Stimulated activated CD8-positive, alpha-beta memory T cell treated with anti-CD3 and anti-CD28 coated beads, Interleukin-7, amount 100 ng/mL, for 48 hours (primary cell): ENCODE measurements around the gene NTRK1.

Experiments used
- DNase-seq, 2 donors: peaks; one replicate each; pipeline ENCODE4 v3.0.0-alpha.2; 2020; ENCODE audit warnings: low read depth in 1 of 2; ENCODE audit errors: extremely low read depth in 1 of 2

The NTRK1 gene

DNA sequence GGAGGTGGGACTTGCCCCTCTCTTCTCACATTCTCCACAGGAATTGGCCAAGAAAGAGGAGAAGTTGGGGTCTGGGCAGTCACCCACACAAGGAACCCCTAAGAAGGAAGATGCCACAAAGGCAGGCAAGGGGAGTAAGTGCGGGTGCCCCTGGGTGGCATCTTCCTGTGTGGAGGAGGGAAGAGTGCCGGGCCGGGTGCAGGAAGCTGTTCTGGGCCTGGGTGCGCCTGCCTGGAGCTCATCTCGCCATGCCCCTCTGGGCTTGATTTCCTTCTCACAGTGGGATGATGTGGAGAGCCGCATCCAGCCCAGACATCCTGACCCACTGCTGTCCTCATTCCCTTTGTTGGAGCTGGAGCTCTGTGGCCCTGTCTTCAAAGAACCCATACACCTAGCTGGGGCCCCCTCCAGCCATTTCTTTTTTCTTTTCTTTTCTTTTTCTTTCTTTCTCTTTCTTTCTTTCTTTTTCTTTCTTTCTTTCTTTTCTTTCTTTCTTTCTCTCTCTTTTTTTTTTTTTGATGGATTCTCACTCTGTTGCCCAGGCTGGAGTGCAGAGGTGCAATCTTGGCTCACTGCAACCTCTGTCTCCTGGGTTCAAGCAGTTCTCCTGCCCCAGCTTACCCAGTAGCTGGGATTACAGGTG lies 69.1 kb downstream of the NTRK1 start:
- no peak for DNase-seq

DNA sequence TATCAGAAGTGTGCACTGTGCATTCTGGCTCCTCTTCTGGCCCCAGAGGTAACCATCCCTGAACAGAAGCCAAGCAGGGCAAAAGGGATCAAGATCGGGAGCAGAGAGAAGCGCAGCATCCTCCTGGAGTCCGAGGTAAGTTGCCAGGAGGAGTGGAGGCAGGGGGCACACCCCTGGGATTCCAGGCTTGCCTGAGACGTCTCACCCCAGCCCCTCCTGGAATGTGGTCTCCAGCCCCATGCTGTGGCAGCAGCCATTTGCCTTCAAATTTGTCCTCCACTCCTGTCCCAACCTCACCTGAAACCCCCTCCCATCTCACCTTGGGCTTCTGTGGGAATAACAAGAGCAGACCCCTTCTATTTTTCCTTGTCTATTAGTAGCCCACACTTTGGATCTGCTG lies 69.8 kb downstream of the NTRK1 start:
- DNase-seq, result no peak
